SK-N-SH (cell line): ENCODE results near the gene NUP205. TPM values are rescaled to one million over a fixed set of nuclear protein-coding genes. Genes with fewer than 3 reads are reported as not detected.

Experiments used
- CTCF ChIA-PET: fragments of 300-600, 350-600 bp; formaldehyde crosslinking; extraction: SDS; loops from one replicate; lab custom pipeline; 2021; lab: Yijun Ruan, JAX
- POLR2A ChIA-PET: fragments of 350-600 bp; sonication (Branson Sonifier 250); formaldehyde crosslinking; extraction: SDS; loops from one replicate; lab custom pipeline; 2020; ENCODE audit warnings: antibody characterized with exemption, inconsistent platforms; lab: Yijun Ruan, JAX
- DNase-seq: peaks from one replicate; pipeline ENCODE4 v3.0.0; 2012
- H2AFZ ChIP-seq: fragments of 200-600 bp; sonication (generic); 2 replicates; pipeline ENCODE4 v1.8.1; 2016; ENCODE audit warnings: antibody characterized with exemption, mild to moderate bottlenecking, low read depth
- H3F3A ChIP-seq: fragments of 200-600 bp; sonication (generic); replicated peaks from 2 replicates; pipeline ENCODE3; 2016; ENCODE audit warnings: antibody characterized with exemption, mild to moderate bottlenecking; ENCODE audit not compliant: insufficient read depth
- H3K27ac ChIP-seq, 2 experiments: fragments of 200-500 bp in 1 of 2; fragments of 200-600 bp in 1 of 2; sonication (Bioruptor generic) in 1 of 2; sonication (generic), shearing (Covaris generic) in 1 of 2; 2 replicates each; pipeline versions ENCODE4 v1.5.1 to v1.6.1; 2014 to 2016; ENCODE audit warnings: low read depth in 2 of 2, inconsistent platforms in 1 of 2, low read length in 1 of 2, mild to moderate bottlenecking in 1 of 2, mixed read lengths in 1 of 2
- H3K27me3 ChIP-seq: fragments of 200-600 bp; sonication (generic), shearing (Covaris generic); 2 replicates; pipeline ENCODE4 v1.6.1; 2016; ENCODE audit warnings: mixed run types; ENCODE audit not compliant: insufficient read depth
- H3K36me3 ChIP-seq, 2 experiments: fragments of 200-500 bp in 1 of 2; fragments of 200-600 bp in 1 of 2; sonication (Bioruptor generic) in 1 of 2; sonication (generic) in 1 of 2; replicated peaks in 1 of 2; 2 replicates each; pipeline versions ENCODE3 to v1.5.1; 2014 to 2016; ENCODE audit warnings: low read length in 1 of 2, mild to moderate bottlenecking in 1 of 2; ENCODE audit not compliant: insufficient read depth in 2 of 2, control insufficient read depth in 1 of 2
- H3K4me1 ChIP-seq, 2 experiments: fragments of 200-500 bp in 1 of 2; fragments of 200-600 bp in 1 of 2; sonication (Bioruptor generic) in 1 of 2; sonication (generic), shearing (Covaris generic) in 1 of 2; 2 replicates each; pipeline versions ENCODE4 v1.5.1 to v1.6.1; 2014 to 2016; ENCODE audit warnings: low read depth in 1 of 2, low read length in 1 of 2, mixed run types in 1 of 2; ENCODE audit not compliant: insufficient read depth in 2 of 2, control insufficient read depth in 1 of 2
- H3K4me2 ChIP-seq: fragments of 200-600 bp; sonication (generic), shearing (Covaris generic); 2 replicates; pipeline ENCODE4 v1.6.1; 2017; ENCODE audit warnings: mixed run types
- H3K4me3 ChIP-seq, 2 experiments: fragments of 200-500 bp in 1 of 2; fragments of 200-600 bp in 1 of 2; sonication (Bioruptor generic) in 1 of 2; sonication (generic), shearing (Covaris generic) in 1 of 2; 2 replicates each; pipeline versions ENCODE4 v1.5.1 to v1.8.1; 2014 to 2016; ENCODE audit warnings: low read depth in 2 of 2, inconsistent platforms in 1 of 2, low read length in 1 of 2, mild to moderate bottlenecking in 1 of 2, mixed read lengths in 1 of 2, moderate library complexity in 1 of 2
- H3K79me2 ChIP-seq: fragments of 200-600 bp; sonication (generic); 2 replicates; pipeline ENCODE4 v1.8.1; 2017; ENCODE audit warnings: mild to moderate bottlenecking; ENCODE audit not compliant: insufficient read depth
- H3K9ac ChIP-seq: fragments of 200-600 bp; sonication (generic); 2 replicates; pipeline ENCODE4 v1.6.1; 2017; ENCODE audit warnings: mixed run types
- H3K9me2 ChIP-seq: fragments of 200-600 bp; sonication (generic); 2 replicates; pipeline ENCODE4 v1.6.1; 2017; ENCODE audit warnings: mixed run types
- H3K9me3 ChIP-seq: fragments of 200-600 bp; sonication (generic); 2 replicates; pipeline ENCODE4 v1.6.1; 2017; ENCODE audit warnings: mixed run types, mild to moderate bottlenecking, moderate library complexity
- H4K20me1 ChIP-seq: fragments of 200-600 bp; sonication (generic); 2 replicates; pipeline ENCODE4 v1.6.1; 2017; ENCODE audit warnings: mild to moderate bottlenecking, mixed run types; ENCODE audit not compliant: insufficient read depth
- CHD2 ChIP-seq: fragments of 150-350 bp; IDR thresholded peaks from 2 replicates; pipeline ENCODE4 v1.6.1; 2018; ENCODE audit warnings: low read length; ENCODE audit not compliant: partially characterized antibody
- FOSL2 ChIP-seq: IDR thresholded peaks from 2 replicates; pipeline ENCODE4 v1.4.0; 2012; ENCODE audit warnings: low read depth, mild to moderate bottlenecking, moderate library complexity, borderline replicate concordance
- GABPA ChIP-seq: IDR thresholded peaks from 2 replicates; pipeline ENCODE4 v1.4.0; 2012; ENCODE audit warnings: low read depth, mild to moderate bottlenecking
- GATA2 ChIP-seq: sonication (generic); formaldehyde crosslinking; IDR thresholded peaks from 2 replicates; pipeline ENCODE4 v1.5.0; 2020; ENCODE audit warnings: mild to moderate bottlenecking, missing genetic modification reagents
- JUND ChIP-seq: IDR thresholded peaks from 2 replicates; pipeline ENCODE4 v1.4.0; 2012
- POLR2AphosphoS5 ChIP-seq: IDR thresholded peaks from 2 replicates; pipeline ENCODE4 v1.6.1; 2012; ENCODE audit warnings: low read depth, low read length
- RFX5 ChIP-seq: IDR thresholded peaks from 2 replicates; pipeline ENCODE4 v1.6.1; 2012; ENCODE audit warnings: mild to moderate bottlenecking, improper control_type of control experiment, low read length
- SIN3A ChIP-seq: IDR thresholded peaks from 2 replicates; pipeline ENCODE4 v1.6.1; 2012; ENCODE audit warnings: low read depth, mild to moderate bottlenecking, low read length, moderate library complexity, borderline replicate concordance
- TAF1 ChIP-seq: IDR thresholded peaks from 2 replicates; pipeline ENCODE4 v1.6.1; 2012; ENCODE audit warnings: low read depth, mild to moderate bottlenecking, low read length, moderate library complexity, borderline replicate concordance
- YY1 ChIP-seq: IDR thresholded peaks from 2 replicates; pipeline ENCODE4 v1.4.0; 2012; ENCODE audit warnings: low read depth, mild to moderate bottlenecking
- WGBS: methylation state at CpG from one replicate; pipeline ENCODE4 v1.1.6; 2017; ENCODE audit warnings: low lambda C conversion rate; 5-methylcytosine and 5-hydroxymethylcytosine counted together
- polyA plus RNA-seq, 3 experiments: library from polyadenylated mRNA; depleted of rRNA; stranded (reverse); fragments of >200 nt; gene quantifications; 2 replicates each; pipeline ENCODE4 v1.2.3, GENCODE V29; 2012
- TF ChIP-seq, protein P1 (sequence below): IDR thresholded peaks from 2 replicates; pipeline ENCODE4 v1.6.1; 2012; ENCODE audit warnings: mild to moderate bottlenecking, low read depth, low read length, moderate library complexity
- TF ChIP-seq, protein P2 (sequence below): fragments of 150-350 bp; IDR thresholded peaks from 2 replicates; pipeline ENCODE4 v1.6.1; 2017; ENCODE audit warnings: antibody characterized with exemption, low read length, low read depth, borderline replicate concordance
- TF ChIP-seq, protein P3 (sequence below): IDR thresholded peaks from 2 replicates; pipeline ENCODE4 v1.4.0; 2012; ENCODE audit warnings: low read depth, borderline replicate concordance

Gene NUP205
- polyA plus RNA-seq, 1 of the 3 experiments (the other 2 are of a cell fraction) = 48.2 TPM

DNA sequence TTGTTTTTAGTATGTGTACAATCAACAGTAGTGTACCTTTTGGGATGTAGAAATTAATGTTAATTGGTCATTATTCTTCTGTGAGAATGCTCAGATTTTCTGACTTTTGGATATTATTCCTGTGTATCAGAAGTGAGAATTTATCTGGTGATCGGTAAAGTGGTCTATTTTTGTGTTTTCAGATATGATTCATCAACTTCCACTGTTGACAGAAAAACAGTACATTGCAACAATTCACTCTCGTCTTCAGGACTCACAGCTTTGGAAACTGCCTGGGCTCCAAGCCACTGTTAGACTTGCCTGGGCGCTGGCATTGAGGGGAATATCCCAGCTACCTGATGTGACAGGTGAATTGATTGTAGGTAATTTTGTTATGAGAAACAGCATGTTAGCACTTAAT is 20.9 kb downstream of the NUP205 start:
- ChIA-PET POLR2A (no interaction called here), CTCF (interaction anchor here (0.9 to 2.5 kb wide), 3 partner anchors 9 to 43 kb away, joined by 3 to 12 read pairs (median 3); no protein-coding TSS in a partner anchor)
- no peak overlapping the region for H3K9ac ChIP-seq
- H2AFZ ChIP-seq = no peak overlapping the region
- peaks cover 9% of the 10 kb centered on the region for H3F3A ChIP-seq
- H3K4me1 ChIP-seq = no peaks in the 10 kb centered on the region
- no peak overlapping the region for H3K27ac ChIP-seq
- H3K79me2 ChIP-seq = 0 out of 2 replicates have a peak, but pooled peaks cover 3% of the 10 kb centered on the region
- no peak for DNase-seq
- H3K36me3 ChIP-seq = peaks cover 63 to 90% of the 10 kb centered on the region in 2 experiments
- H4K20me1 ChIP-seq = no peaks in the 10 kb centered on the region
- H3K9me2 ChIP-seq = no peaks in the 10 kb centered on the region
- H3K27me3 ChIP-seq = no peaks in the 10 kb centered on the region
- no peaks in the 10 kb centered on the region for H3K9me3 ChIP-seq
- H3K4me2 ChIP-seq = no peak overlapping the region
- 94% methylated on average over 3 of the region's 3 CpGs for WGBS
- TF ChIP-seq GATA2 = no peak
- TF ChIP-seq RFX5 = no peak
- TF ChIP-seq GABPA = no peak
- TF ChIP-seq CHD2 = no peak
- no peak for TF ChIP-seq JUND
- TF ChIP-seq FOSL2 = no peak
- TF ChIP-seq TAF1 = no peak
- TF ChIP-seq, protein P1, sequence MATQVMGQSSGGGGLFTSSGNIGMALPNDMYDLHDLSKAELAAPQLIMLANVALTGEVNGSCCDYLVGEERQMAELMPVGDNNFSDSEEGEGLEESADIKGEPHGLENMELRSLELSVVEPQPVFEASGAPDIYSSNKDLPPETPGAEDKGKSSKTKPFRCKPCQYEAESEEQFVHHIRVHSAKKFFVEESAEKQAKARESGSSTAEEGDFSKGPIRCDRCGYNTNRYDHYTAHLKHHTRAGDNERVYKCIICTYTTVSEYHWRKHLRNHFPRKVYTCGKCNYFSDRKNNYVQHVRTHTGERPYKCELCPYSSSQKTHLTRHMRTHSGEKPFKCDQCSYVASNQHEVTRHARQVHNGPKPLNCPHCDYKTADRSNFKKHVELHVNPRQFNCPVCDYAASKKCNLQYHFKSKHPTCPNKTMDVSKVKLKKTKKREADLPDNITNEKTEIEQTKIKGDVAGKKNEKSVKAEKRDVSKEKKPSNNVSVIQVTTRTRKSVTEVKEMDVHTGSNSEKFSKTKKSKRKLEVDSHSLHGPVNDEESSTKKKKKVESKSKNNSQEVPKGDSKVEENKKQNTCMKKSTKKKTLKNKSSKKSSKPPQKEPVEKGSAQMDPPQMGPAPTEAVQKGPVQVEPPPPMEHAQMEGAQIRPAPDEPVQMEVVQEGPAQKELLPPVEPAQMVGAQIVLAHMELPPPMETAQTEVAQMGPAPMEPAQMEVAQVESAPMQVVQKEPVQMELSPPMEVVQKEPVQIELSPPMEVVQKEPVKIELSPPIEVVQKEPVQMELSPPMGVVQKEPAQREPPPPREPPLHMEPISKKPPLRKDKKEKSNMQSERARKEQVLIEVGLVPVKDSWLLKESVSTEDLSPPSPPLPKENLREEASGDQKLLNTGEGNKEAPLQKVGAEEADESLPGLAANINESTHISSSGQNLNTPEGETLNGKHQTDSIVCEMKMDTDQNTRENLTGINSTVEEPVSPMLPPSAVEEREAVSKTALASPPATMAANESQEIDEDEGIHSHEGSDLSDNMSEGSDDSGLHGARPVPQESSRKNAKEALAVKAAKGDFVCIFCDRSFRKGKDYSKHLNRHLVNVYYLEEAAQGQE = no peak
- no peak for TF ChIP-seq POLR2AphosphoS5
- TF ChIP-seq, protein P2, sequence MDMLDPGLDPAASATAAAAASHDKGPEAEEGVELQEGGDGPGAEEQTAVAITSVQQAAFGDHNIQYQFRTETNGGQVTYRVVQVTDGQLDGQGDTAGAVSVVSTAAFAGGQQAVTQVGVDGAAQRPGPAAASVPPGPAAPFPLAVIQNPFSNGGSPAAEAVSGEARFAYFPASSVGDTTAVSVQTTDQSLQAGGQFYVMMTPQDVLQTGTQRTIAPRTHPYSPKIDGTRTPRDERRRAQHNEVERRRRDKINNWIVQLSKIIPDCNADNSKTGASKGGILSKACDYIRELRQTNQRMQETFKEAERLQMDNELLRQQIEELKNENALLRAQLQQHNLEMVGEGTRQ = no peak
- TF ChIP-seq YY1 = no peak
- TF ChIP-seq SIN3A = no peak
- TF ChIP-seq, protein P3, sequence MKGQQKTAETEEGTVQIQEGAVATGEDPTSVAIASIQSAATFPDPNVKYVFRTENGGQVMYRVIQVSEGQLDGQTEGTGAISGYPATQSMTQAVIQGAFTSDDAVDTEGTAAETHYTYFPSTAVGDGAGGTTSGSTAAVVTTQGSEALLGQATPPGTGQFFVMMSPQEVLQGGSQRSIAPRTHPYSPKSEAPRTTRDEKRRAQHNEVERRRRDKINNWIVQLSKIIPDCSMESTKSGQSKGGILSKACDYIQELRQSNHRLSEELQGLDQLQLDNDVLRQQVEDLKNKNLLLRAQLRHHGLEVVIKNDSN = no peak
- TF ChIP-seq, all 33 proteins: peak for 0
- H3K4me3 ChIP-seq = no peak overlapping the region
